ENCODE results near the gene TMEM252.

The TMEM252 gene

DNA sequence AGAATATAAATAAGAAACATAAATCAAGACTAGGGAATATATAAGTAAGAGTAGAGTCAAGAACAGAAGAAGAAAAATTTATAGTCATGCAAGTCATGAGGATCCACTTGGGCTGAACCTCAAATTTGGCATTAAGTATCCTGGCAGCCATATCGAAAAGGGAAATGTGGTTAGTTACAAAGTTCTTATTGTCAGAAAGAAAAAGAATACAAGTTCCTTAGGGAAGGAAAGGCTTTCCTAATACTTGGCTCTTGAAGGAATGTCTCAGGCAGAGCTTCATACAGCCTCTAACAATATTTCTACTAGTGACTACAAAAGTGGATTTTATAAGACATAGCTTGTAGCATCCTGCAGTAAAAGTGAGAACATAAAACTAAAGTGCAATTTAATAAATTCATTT is 45.4 kb downstream of the TMEM252 start:
- DNase-seq, result no peak

GRCh38 chr9:68493958-68494577 is 46.6 kb downstream of the TMEM252 start:
- no peak for DNase-seq

DNA sequence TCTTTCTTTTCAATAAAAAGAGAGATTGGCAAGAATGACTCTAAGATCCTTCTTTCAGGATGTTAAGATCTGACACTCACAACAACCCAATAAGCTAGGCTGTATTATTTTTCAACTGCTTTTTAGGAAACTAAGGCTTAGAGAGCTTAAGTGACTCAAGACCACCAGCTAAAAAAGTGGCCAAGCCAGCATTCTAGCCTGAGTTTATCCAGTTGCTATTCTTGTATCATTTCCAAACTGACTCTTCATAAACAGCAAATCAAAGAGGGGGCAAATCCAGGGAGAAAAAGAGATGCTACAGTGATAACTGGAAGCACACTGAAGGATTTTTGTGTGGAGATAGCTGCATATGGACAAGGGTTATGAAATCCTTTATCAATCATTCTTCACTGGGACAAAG is 47.1 kb downstream of the TMEM252 start:
- DNase-seq, result no peak

DNA sequence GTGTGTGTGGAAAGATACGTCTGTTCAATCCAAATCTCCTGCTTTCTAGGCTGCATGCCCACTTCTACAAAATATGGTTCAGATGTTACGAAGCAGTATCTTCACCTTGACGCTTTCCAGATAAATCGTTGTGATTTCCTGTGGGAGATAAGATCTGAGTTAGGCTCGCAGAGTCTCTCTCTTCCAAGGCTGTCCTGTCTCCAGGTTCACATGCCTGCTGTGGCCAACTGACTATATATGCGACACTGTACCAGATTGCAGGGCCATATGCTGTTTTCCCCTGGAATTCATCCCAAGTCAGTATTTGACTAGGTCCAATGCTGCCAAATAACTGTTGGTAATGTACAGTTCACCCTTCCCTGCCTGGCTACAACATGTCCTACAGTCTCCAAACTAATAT is 47.9 kb downstream of the TMEM252 start:
- no peak for DNase-seq

GRCh38 chr9:68489646-68490045 is 51.0 kb downstream of the TMEM252 start:
- DNase-seq, result no peak

DNA sequence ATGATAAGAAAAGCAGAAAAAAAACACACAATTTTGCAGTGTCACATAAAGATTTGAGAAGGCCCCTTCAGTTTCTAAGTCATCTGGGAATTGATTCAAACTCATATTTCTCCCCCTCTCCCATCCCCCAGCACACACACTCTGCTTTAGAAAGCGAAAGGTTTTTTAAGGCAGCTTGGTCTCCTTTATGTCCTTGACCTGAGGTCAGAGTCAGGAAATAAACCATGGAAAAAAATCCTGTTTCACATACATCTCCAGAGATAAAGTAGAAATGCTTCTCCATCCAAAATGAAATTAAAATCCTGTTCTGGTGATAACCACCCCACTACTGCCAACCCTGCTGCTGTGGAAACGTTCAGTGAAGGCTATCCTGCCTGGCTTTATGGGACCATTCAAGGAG is 52.6 kb downstream of the TMEM252 start:
- no peak for DNase-seq

All from NK-92 treated with Interleukin-12 subunit alpha and Interleukin-12 subunit beta, amount 100 ng/mL, for 24 hours (cell line).